GM21381 (cell line): ENCODE results near the gene RGSL1.
"Not testable (repeated sequence)": the region's sequence is repeated elsewhere in the genome, so short reads cannot be mapped to it uniquely, and the experiment has no call there.

ENCODE experiments used
- ATAC-seq: cut with Tn5 transposase; IDR thresholded peaks from one replicate; pipeline ENCODE4 v1.9.1; 2021; ENCODE audit warnings: mild to moderate bottlenecking, moderate library complexity; ENCODE audit not compliant: unreplicated experiment

RGSL1 gene

GRCh38 chr1:182446033-182446669 lies 3.8 kb upstream of the RGSL1 start:
- ATAC-seq, result no peak

DNA sequence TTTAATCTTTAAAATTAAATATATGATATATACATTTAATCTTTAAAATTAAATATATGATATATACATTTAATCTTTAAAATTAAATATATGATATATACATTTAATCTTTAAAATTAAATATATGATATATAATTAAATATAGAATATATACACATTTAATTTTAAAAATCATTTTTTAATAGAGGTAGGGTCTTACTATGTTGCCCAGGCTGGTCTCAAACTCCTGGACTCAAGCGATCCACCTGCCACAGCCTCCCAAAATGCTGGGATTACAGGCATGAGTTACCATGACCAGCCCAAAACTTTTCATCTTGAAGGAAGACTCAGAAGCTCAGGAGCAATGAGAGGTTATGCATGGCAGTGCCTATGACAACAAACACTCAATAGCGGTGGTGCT lies 2.8 kb upstream of the RGSL1 start:
- not testable (repeated sequence) for ATAC-seq

DNA sequence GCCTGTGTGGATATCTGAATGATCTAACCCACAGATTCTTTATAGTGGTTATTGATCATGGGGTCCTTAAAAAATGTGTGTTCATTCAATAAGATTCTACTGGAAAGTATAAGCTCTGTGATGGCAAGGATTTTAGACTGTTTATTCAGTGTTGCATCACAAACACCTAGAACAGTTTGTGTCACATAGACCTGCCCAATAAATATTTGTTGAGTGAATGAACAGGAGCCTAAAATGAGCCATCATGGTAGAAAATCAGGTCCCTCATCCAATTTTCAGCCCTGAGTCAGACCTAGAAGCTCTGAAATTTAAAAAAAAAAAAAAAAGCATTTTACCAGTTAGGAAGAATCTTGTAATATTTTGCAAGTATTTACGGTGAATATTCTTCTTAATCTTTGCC lies 2.3 kb upstream of the RGSL1 start:
- ATAC-seq, result no peak

DNA sequence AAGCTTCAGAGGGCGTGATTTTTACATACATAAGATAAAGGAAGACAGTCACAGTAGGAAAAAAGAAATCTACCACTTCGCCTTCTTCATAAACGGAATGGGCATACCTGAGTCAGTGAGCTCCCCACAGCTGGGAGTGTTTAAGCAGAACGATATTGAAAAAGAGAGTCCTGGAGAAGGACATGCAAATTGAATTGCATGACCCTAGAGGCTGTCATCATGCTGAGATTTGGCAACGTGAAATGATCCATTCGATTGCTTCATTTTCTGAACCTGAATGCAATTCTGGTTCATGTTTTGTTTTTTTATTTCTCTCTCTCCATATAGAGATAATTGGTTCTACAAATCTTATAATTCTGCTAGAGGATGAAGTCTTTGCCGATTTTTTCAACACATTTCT lies 3.7 kb downstream of the RGSL1 start:
- no peak for ATAC-seq

GRCh38 chr1:182457844-182458243 lies 7.9 kb downstream of the RGSL1 start:
- no peak for ATAC-seq

- ATAC-seq, result no peak
Measured at GRCh38 chr1:182459949-182460348, 10.0 kb downstream of the RGSL1 start.

DNA sequence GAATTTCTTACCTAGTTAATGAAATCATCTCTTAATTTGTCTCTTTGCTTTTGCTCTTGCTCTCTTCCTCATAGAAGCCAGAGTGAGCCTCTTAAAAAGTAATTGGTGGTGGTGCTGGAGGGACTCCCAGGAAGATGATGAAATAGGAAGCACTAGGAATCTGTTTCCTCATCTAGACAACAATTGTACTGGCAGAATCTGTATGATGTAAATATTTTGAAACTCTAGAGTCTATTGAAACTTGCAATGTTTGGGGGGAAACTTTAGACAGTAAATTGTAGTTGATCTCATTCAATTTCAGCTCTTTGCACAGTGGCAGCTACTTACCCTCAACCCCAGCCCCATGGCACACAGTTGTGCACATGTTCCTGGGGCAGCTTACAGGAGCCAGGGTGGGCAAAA lies 10.6 kb downstream of the RGSL1 start:
- no peak for ATAC-seq

- no peak for ATAC-seq
Measured at GRCh38 chr1:182473556-182473955, 23.6 kb downstream of the RGSL1 start.

DNA sequence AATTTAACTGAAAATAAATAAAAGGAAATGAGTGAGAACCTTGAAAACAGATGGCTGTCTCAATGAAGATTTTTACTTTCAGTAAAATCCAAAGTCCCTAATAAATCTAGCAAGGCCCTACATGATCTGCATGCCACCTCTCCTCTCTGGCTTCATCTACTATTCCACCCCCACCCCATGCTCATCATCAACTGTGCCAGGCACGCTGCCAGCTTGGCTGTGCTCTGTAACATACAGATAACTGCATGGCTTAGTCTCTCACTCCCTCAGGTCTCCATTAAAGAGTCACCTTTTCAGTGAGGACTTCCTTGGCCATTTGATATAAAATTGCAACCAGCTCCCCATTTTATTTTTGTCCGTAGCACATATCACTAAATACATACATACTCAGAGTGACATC lies 26.7 kb downstream of the RGSL1 start:
- ATAC-seq, result no peak

- no peak for ATAC-seq
Measured at GRCh38 chr1:182478238-182478637, 28.3 kb downstream of the RGSL1 start.

DNA sequence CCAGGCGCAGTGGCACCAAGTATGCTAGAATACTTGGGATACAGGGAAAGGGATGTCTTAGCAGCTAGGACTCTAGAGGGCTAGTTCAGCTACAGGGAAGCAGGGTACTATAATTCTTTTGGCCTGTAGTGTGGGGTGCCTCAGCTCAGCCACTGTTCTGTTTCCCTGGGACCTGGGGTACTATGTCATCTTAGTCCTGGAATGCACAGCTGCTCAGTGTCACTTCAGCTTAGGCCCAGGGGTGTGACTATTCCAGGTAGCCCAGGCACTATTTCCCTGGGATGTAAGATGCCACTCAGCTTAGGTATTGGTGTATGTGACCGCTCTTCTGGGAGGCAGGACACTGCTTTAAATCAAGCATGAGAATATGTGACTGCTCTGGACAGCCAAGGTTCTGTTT lies 34.1 kb downstream of the RGSL1 start:
- peak; percentile 7 for ATAC-seq

- peak; percentile 92 for ATAC-seq
Measured at GRCh38 chr1:182484531-182485257, 34.7 kb downstream of the RGSL1 start.

- no peak for ATAC-seq
Measured at GRCh38 chr1:182485861-182486260, 35.9 kb downstream of the RGSL1 start.

DNA sequence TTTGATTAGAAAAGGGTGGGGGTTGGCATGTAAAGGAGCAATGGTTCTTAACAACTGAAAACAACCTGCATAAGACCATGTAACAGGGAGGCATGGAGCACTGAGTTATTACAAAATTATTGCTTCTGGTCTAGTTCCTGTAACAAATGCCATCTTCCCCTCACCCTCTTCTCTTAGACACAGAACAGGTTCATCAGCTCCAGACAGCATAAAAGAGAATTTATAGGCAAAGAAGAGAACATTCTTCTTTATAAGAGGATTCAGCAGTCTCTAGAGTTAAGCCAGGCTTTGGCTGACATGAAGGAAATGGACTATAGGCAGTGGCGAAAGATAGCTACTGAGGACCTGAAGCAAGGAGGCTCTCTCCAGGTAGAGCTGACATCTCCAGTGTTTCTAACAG lies 38.9 kb downstream of the RGSL1 start:
- ATAC-seq, result no peak

- ATAC-seq, result no peak
Measured at GRCh38 chr1:182493063-182493462, 43.1 kb downstream of the RGSL1 start.

DNA sequence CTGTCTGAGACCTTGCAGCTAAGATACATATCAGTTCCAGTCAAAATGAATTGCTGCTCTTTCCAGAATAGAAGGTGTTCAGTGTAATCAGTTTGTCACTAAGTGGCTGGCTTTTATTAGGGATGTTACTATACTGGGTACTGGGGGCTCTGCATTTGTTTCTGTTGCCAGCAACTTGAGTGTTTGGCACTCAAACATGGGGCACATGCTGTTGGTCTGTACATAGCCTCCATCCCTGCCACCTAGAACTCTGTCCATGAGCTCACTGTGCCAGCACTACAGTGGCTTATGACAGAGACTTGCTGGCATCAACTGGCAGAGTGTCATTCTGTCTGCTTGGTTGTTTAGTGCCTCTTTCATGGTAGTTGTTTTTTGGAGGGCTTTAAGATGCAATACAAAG lies 45.1 kb downstream of the RGSL1 start:
- ATAC-seq, result no peak

DNA sequence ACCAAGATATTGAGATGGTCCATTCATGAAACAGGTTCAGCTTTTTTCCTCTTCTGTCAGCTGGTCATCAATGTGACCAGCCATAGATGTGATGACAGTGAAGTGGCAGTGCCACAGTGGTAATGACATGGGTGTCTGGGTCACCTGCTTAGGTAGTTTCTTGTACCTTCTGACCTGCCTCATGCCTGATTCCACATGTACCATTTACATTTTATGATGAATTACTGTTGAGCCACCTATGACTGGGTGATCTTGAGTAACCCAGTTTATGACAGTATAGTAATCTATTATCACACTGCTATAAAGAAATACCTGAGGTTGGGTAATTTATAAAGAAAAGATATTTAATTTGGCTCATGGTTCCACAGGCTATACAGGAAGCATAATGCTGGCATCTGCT lies 45.7 kb downstream of the RGSL1 start:
- no peak for ATAC-seq

DNA sequence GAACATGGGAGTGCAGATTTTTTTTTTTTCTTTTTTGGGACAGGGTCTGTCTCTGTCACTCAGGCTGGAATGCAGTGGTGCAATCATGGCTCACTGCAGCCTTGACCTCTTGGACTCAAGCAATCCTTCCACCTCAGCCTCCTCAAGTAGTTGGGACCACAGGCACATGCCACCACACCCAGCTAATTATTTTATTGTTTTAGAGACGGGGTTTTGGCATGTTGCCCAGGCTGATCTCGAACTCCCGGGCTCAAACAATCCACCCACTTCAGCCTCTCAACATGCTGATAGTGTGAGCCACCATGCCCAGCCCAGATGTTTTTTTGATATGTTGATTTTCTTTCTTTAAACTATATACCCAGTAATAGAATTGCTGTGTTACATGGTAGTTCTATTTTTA lies 57.7 kb downstream of the RGSL1 start:
- ATAC-seq, result no peak

DNA sequence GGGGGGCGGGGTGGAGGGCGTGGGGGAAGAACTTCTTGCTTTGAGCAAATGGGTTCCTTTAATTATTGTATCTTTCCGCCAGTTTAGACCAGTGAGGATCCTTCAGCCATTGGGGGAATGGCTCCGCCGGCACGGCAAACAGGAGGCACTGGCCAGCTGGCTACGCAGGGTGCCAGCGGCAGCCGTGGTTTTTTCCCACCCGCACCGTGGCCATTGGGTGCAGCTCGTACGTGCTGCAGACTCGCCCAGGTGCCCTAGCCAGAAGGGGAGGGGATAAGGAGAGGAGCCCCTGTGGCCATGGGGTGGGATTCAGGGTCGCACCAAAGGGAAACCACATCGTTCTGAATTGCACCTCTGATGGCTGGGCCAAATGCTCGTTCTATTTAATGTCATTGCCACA lies 65.6 kb downstream of the RGSL1 start:
- ATAC-seq, result no peak

DNA sequence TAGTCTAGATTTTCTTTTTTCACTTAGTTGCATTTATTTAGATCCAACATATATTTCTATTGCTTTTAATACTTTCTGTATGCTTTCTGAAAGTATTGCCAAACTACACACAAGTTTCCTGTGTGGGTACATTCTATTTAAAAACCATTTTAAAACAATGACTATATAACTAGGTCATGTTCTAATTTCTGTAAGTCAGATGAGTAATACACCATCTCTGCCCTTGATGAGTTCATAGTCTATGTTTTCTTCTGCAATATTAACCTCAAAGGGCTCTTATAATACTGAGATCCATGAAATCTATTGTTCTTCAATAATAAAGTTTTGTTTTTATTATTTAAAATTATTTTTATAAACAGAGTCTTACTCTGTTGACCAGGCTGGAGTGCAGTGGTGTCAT lies 70.8 kb downstream of the RGSL1 start:
- ATAC-seq, result no peak

GRCh38 chr1:182525342-182525741 lies 75.4 kb downstream of the RGSL1 start:
- no peak for ATAC-seq

GRCh38 chr1:182527680-182528079 lies 77.7 kb downstream of the RGSL1 start:
- no peak for ATAC-seq

GRCh38 chr1:182528206-182528605 lies 78.3 kb downstream of the RGSL1 start:
- ATAC-seq, result not testable (repeated sequence)
